HCT116 (cell line): ENCODE measurements around the gene NPTX1. TPM values are rescaled to one million over a fixed set of nuclear protein-coding genes. Genes with fewer than 3 reads are reported as not detected.
A peak's percentile ranks its signal among the peaks of the same experiment; 100 is the strongest.

Source experiments
- ATAC-seq: fragments of 200-7000 bp; cut with Tn5 transposase; 2 replicates; pipeline ENCODE4 v1.9.1; 2020; ENCODE audit warnings: mild to moderate bottlenecking, moderate library complexity
- BruUV-seq: library from RNA; stranded (reverse); fragments of 400-500 nt; replicated peaks from 2 replicates; lab custom pipeline; 2021; lab: Mats Ljungman, UMichigan
- CTCF ChIA-PET: fragments of 300-600 bp; sonication (Branson Sonifier 250); formaldehyde crosslinking; loops from one replicate; lab custom pipeline; 2021; ENCODE audit warnings: antibody characterized with exemption; lab: Charles Lee
- POLR2A ChIA-PET: fragments of 300-600, 350-600 bp; sonication (Branson Sonifier 250); formaldehyde crosslinking; loops from one replicate; lab custom pipeline; 2021; ENCODE audit warnings: antibody characterized with exemption; lab: Charles Lee
- RAD21 ChIA-PET, 2 experiments: fragments of 300-600 bp; sonication (Branson Sonifier 250); formaldehyde crosslinking; loops; one replicate each; lab custom pipeline; 2023; ENCODE audit warnings: low total read pairs in 2 of 2; ENCODE audit not compliant: uncharacterized antibody in 2 of 2, unreplicated experiment in 2 of 2, low non-redundant PET in 1 of 2; lab: Charles Lee
- DNase-seq: peaks from one replicate; pipeline ENCODE4 v3.0.0-alpha.2; 2010; ENCODE audit warnings: low read depth, low spot score
- H2AFZ ChIP-seq: fragments of 200-600 bp; shearing (Covaris generic), sonication (generic); 2 replicates; pipeline ENCODE4 v1.6.1; 2017; ENCODE audit warnings: low read depth, mixed run types, mixed read lengths, antibody characterized with exemption, low read length; ENCODE audit not compliant: poor library complexity, severe bottlenecking
- H3K27ac ChIP-seq: 2 replicates; pipeline ENCODE4 v1.5.1; 2012; ENCODE audit warnings: low read depth, low read length
- H3K27me3 ChIP-seq: fragments of 200-600 bp; sonication (generic); 2 replicates; pipeline ENCODE4 v1.6.1; 2016; ENCODE audit warnings: mixed run types, low read length, mixed read lengths; ENCODE audit not compliant: insufficient read depth
- H3K36me3 ChIP-seq, 2 experiments: fragments of 200-500 bp in 1 of 2; fragments of 200-600 bp in 1 of 2; sonication (Bioruptor generic) in 1 of 2; sonication (generic) in 1 of 2; 2 replicates each; pipeline versions ENCODE4 v1.5.1 to v1.6.1; 2014 to 2016; ENCODE audit warnings: low read length in 2 of 2, inconsistent platforms in 1 of 2, mixed read lengths in 1 of 2, mixed run types in 1 of 2; ENCODE audit not compliant: insufficient read depth in 2 of 2, control insufficient read depth in 1 of 2
- H3K4me1 ChIP-seq, 2 experiments: fragments of 200-600 bp in 1 of 2; sonication (generic) in 1 of 2; 2 replicates each; pipeline versions ENCODE4 v1.5.1 to v1.6.1; 2012 to 2017; ENCODE audit warnings: low read length in 2 of 2, inconsistent platforms in 1 of 2, mild to moderate bottlenecking in 1 of 2, mixed read lengths in 1 of 2, mixed run types in 1 of 2, moderate library complexity in 1 of 2; ENCODE audit not compliant: insufficient read depth in 2 of 2, control insufficient read depth in 1 of 2
- H3K4me2 ChIP-seq: fragments of 200-600 bp; sonication (generic); 2 replicates; pipeline ENCODE4 v1.6.1; 2017; ENCODE audit warnings: mixed run types, low read length, mixed read lengths
- H3K4me3 ChIP-seq, 2 experiments: fragments of 200-600 bp in 1 of 2; sonication (generic) in 1 of 2; replicated peaks in 1 of 2; 2 replicates each; pipeline ENCODE4 v1.5.1; 2011 to 2016; ENCODE audit warnings: low read length in 2 of 2, control low read depth in 1 of 2, low read depth in 1 of 2, mild to moderate bottlenecking in 1 of 2, mixed read lengths in 1 of 2, mixed run types in 1 of 2
- H3K79me2 ChIP-seq: fragments of 200-600 bp; sonication (generic); 2 replicates; pipeline ENCODE4 v1.6.1; 2017; ENCODE audit warnings: mild to moderate bottlenecking, mixed run types, low read length, moderate library complexity, mixed read lengths; ENCODE audit not compliant: insufficient read depth
- H3K9ac ChIP-seq: fragments of 200-600 bp; sonication (generic); 2 replicates; pipeline ENCODE4 v1.6.1; 2016; ENCODE audit warnings: low read length, mixed read lengths
- H3K9me2 ChIP-seq: fragments of 200-600 bp; sonication (generic), shearing (Covaris generic); 2 replicates; pipeline ENCODE4 v1.6.1; 2017; ENCODE audit warnings: mixed run types, mild to moderate bottlenecking, moderate library complexity; ENCODE audit not compliant: insufficient read depth
- H3K9me3 ChIP-seq, 2 experiments: fragments of 200-500 bp in 1 of 2; fragments of 200-600 bp in 1 of 2; sonication (Bioruptor generic) in 1 of 2; sonication (generic) in 1 of 2; 2 replicates each; pipeline ENCODE4 v1.6.1; 2014 to 2017; ENCODE audit warnings: low read length in 2 of 2, mixed read lengths in 2 of 2, inconsistent platforms in 1 of 2, low read depth in 1 of 2, mild to moderate bottlenecking in 1 of 2, mixed run types in 1 of 2, moderate library complexity in 1 of 2; ENCODE audit not compliant: control insufficient read depth in 1 of 2, insufficient read depth in 1 of 2
- H4K20me1 ChIP-seq: fragments of 200-600 bp; sonication (generic), shearing (Covaris generic); 2 replicates; pipeline ENCODE4 v1.6.1; 2017; ENCODE audit warnings: mixed run types, mild to moderate bottlenecking, moderate library complexity; ENCODE audit not compliant: insufficient read depth
- CTCF ChIP-seq, 3 experiments: fragments of 200-600 bp in 1 of 3; sonication (generic) in 1 of 3; IDR thresholded peaks in 2 of 3; conservative IDR thresholded peaks in 1 of 3; 2 replicates each; pipeline ENCODE4 v1.5.1; 2012 to 2017; ENCODE audit warnings: low read depth in 2 of 3, low read length in 2 of 3, antibody characterized with exemption in 1 of 3, borderline replicate concordance in 1 of 3, control low read depth in 1 of 3, mild to moderate bottlenecking in 1 of 3, mixed read lengths in 1 of 3, mixed run types in 1 of 3, moderate library complexity in 1 of 3; ENCODE audit not compliant: insufficient read depth in 1 of 3
- YY1 ChIP-seq: IDR thresholded peaks from 2 replicates; pipeline ENCODE4 v1.6.1; 2011; ENCODE audit warnings: low read length, low read depth, moderate library complexity, mild to moderate bottlenecking; ENCODE audit not compliant: insufficient replicate concordance; ENCODE audit errors: extremely low read depth
- intact Hi-C: fragments of 100-400 bp; cut with micrococcal nuclease; formaldehyde crosslinking; loops from 2 replicates; pipeline ENCODE4 v1.10.0; 2022
- total RNA-seq: library from RNA; stranded (reverse); gene quantifications from one replicate; pipeline ENCODE4 v1.2.1, GENCODE V29; 2021; ENCODE audit not compliant: unreplicated experiment

The NPTX1 gene
- total RNA-seq, 1 experiment from 2014 or later: 0.15 TPM

GRCh38 chr17:80511222-80512180 is 35.1 kb upstream of the NPTX1 start:
- peaks cover 22% of the 10 kb centered on the region; the same call in 1 of the 2 replicates for H3K27me3 ChIP-seq
- CTCF ChIA-PET: no interaction called here

More at GRCh38 chr17:80511222-80512180, 35.1 kb upstream of the NPTX1 start:
- Histone ChIP-seq H3K79me2 (no peaks in the 10 kb centered on the region), H3K9me2 (no peaks in the 10 kb centered on the region), H3K4me2 (no peak overlapping the region), H2AFZ (no peak overlapping the region), H3K36me3 (no peaks in the 10 kb centered on the region), H3K9me3 (no peaks in the 10 kb centered on the region), H3K4me3 (no peak overlapping the region), H4K20me1 (no peaks in the 10 kb centered on the region), H3K27ac (no peak overlapping the region), H3K4me1 (no peaks in the 10 kb centered on the region), H3K9ac (no peak overlapping the region)
- intact Hi-C loops: no loop called here
- BruUV-seq: no TSS peak
- POLR2A ChIA-PET: no interaction called here
- RAD21 ChIA-PET: no interaction called here
- TF ChIP-seq YY1 (no peak), CTCF (IDR thresholded peaks at IDR 0.05 in 2 of 3, conservative IDR thresholded peaks at IDR 0.05 in 1 of 3; ENCODE audit: borderline replicate concordance in 1 of 3, insufficient read depth in 1 of 3, low read depth in 2 of 3, low read length in 2 of 3) (0 out of 6 replicates have a peak, but pooled peaks of 1 of the 3 experiments have one; percentile 2)
- no peak for DNase-seq
- ATAC-seq: no peak
